Measurements from ENCODE around the gene EIF4E2.

- no peak for TF ChIP-seq CTCF (IDR thresholded peaks at IDR 0.05; ENCODE audit: insufficient read depth, low read length, poor library complexity, severe bottlenecking)
- TF ChIP-seq EZH2phosphoT487 (conservative IDR thresholded peaks at IDR 0.05; ENCODE audit: low read length), result no peak
Measured at GRCh38 chr2:232567721-232568120, 17.2 kb downstream of the EIF4E2 start.

Data from SU-DHL-6 (cell line).